HG03097 (cell line): Measurements from ENCODE around the gene LONP2.
"Not testable (repeated sequence)": the region's sequence is repeated elsewhere in the genome, so short reads cannot be mapped to it uniquely, and the experiment has no call there.

Experiments
- ATAC-seq: cut with Tn5 transposase; IDR thresholded peaks from one replicate; pipeline ENCODE4 v1.9.1; 2021; ENCODE audit not compliant: unreplicated experiment, low FRiP score

LONP2 gene

GRCh38 chr16:48235058-48235555 is 9.0 kb upstream of the LONP2 start:
- ATAC-seq = no peak

- ATAC-seq = no peak
Measured at GRCh38 chr16:48235556-48236136, 8.5 kb upstream of the LONP2 start.

GRCh38 chr16:48236286-48236685 is 7.8 kb upstream of the LONP2 start:
- ATAC-seq = no peak

DNA sequence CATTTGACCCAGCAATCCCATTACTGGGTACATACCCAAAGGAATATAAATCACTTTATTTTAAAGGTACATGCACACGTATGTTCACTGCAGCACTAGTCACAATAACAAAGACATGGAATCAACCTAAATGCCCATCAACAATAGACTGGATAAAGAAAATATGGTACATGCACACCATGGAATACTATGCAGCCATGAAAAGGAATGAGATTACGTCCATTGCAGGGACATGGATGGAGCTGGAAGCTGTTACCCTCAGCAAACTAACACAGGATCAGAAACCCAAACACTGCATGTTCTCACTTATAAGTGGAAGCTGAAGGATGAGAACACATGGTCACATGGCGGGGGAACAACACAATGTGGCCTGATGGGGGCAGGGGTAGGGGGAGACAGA is 4.0 kb upstream of the LONP2 start:
- ATAC-seq = not testable (repeated sequence)

DNA sequence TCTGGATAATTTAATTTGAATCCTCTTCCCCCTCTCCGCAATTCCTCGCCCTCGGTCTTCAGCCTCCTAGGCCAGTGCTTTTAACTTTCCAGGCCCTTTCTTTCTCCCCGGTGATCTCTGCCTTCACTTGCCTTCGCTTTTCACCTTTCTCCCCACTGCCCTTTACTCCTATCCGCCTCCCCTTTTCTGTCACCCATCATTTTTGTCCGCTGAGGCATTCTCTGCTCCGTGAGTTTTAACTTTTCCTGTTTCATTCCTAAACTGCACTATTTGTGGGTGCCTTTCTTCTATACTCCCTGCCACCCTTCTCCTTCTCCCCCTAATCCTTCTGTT is 729 bp downstream of the LONP2 start:
- ATAC-seq = no peak

DNA sequence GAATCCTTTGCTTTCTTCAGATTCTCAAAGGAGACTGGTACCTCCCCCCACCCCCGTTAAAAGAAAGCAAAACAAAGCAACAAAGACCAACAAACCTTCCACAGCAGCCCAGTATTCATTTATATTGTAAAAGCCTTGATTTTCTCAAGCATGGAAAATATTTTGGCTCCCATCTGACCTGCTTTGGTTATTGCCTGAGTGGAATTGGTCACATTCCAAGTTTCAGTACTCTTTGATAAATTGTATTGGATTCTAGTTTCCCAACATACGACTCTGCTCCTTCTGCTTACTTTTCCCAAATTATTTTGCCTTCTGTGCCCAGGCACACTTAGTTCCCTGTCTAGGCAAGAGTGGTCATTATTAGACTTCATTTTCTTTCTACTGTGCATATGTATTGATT is 2.0 kb downstream of the LONP2 start:
- no peak for ATAC-seq

- ATAC-seq = no peak
Measured at GRCh38 chr16:48247311-48247710, 3.2 kb downstream of the LONP2 start, which contains the start of gene ABCC11. Gene ABCC11 (minus strand): TSS chr16:48247539. CDS start chr16:48231921, 15,618 bp downstream.

DNA sequence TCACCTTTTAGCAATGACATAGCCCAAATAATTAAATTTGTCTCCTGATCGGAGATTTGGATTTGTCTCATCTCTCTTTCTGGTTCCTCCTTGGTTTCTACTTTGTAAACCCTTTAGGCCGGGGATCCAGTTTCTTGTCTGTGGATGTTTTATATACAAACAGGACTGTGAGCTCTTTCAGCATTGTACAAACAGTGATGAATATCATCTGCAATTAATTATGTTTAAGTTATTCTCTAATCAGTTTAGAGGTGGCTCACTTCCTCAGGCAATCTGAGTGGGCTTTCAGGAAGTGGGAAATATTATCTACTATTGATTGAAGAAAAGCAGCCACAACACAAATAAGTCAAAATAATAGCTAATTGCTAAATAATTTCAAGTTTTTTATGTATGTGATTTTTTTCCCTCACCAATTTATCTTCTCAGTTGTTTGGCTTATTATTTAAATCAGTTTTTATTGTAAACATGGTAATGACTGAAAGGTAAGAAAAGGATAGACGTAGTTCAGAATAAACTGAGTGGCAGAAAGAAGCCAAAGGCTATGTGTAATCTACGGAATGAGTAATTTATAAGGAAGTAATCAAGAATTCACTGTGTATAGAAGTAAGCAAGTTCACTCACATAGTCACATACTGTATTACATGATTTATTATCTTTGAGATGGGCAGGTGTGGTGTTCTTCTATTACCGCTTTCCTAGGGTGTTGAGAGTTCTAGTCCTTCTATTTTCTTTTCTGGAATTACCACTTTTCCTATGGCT is 6.6 kb downstream of the LONP2 start:
- no peak for ATAC-seq

DNA sequence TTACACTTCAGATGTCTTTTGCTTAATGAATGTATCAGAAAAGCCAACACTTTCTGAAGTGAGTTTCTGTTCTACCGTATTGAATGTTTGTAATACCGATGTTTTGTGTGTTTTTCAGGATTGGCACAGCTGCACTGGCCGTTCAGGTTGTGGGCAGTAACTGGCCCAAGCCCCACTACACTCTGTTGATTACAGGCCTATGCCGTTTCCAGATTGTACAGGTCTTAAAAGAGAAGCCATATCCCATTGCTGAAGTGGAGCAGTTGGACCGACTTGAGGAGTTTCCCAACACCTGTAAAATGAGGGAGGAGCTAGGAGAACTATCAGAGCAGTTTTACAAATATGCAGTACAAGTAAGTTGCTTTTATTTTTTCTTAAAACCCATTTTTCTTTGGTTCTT is 7.9 kb downstream of the LONP2 start:
- ATAC-seq = no peak

GRCh38 chr16:48256579-48257177 is 12.6 kb downstream of the LONP2 start:
- ATAC-seq = no peak

GRCh38 chr16:48261569-48261968 is 17.5 kb downstream of the LONP2 start:
- no peak for ATAC-seq

DNA sequence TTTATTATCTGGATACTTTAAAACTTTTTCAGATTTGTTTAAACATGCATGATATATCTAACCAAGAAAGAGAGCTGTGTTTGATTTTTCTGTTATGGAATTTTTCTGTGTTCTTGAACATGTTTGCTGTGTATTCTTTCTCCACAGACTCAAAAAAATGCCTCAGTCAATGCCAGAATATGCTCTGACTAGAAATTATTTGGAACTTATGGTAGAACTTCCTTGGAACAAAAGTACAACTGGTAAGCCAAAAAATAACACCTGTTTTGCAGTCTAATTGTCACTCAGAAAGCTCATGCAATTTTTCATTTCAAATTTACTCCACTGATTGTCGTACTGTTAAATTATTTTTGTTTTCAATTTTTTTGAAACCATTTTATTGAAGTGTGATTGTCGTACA is 18.5 kb downstream of the LONP2 start:
- ATAC-seq = no peak

- ATAC-seq = no peak
Measured at GRCh38 chr16:48269011-48269410, 24.9 kb downstream of the LONP2 start.

GRCh38 chr16:48271728-48272127 is 27.6 kb downstream of the LONP2 start:
- no peak for ATAC-seq

GRCh38 chr16:48272837-48273421 is 28.8 kb downstream of the LONP2 start:
- no peak for ATAC-seq

DNA sequence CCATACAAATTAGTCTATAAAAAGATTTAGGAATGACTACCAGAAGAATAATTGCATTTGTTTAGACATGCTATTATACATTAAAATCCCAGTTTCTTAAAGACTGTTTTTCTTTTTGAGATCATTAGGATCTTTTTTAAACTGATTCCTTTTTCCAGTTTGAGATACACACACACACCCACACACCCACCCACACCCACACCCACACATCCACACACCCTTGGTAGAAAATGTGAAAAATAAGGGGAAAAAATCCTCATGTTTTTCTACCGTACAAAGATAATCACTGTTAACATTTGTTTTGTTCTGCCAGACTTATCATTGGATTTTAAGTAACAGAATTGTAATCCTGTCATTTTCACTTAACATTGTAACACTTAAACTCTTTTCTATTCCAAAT is 30.4 kb downstream of the LONP2 start:
- no peak for ATAC-seq

DNA sequence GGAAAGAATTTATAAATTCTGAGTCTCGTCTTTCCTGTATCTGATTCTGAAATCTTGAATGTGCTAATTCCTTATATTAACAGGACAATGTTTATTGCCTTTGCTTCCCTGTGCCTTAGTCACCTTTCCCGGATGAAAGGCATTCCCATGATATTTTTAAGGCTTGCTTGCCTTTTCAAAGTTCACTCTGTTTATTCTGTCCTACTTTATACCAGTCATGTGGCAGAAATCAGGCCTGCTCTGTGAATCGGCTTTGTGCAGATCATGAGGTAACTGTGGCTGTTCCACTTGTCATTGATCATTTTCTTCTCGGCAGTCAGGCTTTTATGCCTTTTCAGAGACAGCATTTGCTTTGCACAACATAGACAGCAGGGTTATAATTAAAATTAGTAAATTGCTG is 32.0 kb downstream of the LONP2 start:
- ATAC-seq = no peak

GRCh38 chr16:48277158-48277557 is 33.1 kb downstream of the LONP2 start:
- no peak for ATAC-seq

DNA sequence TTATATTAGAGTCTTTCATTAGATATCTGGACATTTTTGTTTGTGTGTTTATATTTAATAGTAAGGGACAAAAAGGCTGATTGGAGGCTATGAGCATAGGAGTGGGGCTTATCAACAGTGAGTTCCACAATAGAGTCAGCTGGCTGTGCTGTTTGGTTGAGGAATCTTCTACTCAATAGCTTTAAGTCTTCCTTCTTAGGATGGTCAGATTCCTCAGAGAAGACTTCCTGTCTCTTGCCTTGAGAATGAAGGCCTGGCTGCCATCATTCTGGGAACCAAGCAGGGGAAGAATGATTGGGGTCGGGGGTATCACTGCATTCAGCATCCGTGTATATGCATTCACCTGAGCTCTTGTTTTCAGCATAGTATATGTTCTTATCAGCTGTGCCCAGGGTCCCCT is 35.1 kb downstream of the LONP2 start:
- ATAC-seq = no peak

GRCh38 chr16:48280546-48280945 is 36.4 kb downstream of the LONP2 start:
- ATAC-seq = no peak

GRCh38 chr16:48282636-48283263 is 38.6 kb downstream of the LONP2 start:
- ATAC-seq = no peak
